Astrocyte (in vitro differentiated cells and primary cell): Measurements from ENCODE around the gene CNKSR2. TPM values are rescaled to one million over a fixed set of nuclear protein-coding genes. Genes with fewer than 3 reads are reported as not detected.

Experiments used
- DNase-seq: peaks from one replicate; pipeline ENCODE4 v3.0.0-alpha.2; 2010; ENCODE audit warnings: low read depth
- FAIRE-seq: peaks from 2 replicates; lab custom pipeline; 2011; peaks lifted over from hg19 to GRCh38; lab: Jason Lieb, UNC
- H2AFZ ChIP-seq: 2 replicates; pipeline ENCODE4 v1.6.0; 2012; ENCODE audit warnings: low read depth, low read length, inconsistent platforms
- H3K27ac ChIP-seq: 2 replicates; pipeline ENCODE4 v1.5.1; 2011; ENCODE audit warnings: low read depth, low read length, inconsistent platforms
- H3K27me3 ChIP-seq: 2 replicates; pipeline ENCODE4 v1.6.0; 2011; ENCODE audit warnings: low read length, inconsistent platforms; ENCODE audit not compliant: insufficient read depth
- H3K36me3 ChIP-seq: 2 replicates; pipeline ENCODE4 v1.5.1; 2011; ENCODE audit warnings: low read length, inconsistent platforms; ENCODE audit not compliant: insufficient read depth
- H3K4me1 ChIP-seq: 2 replicates; pipeline ENCODE4 v1.5.1; 2011; ENCODE audit warnings: low read length, inconsistent platforms; ENCODE audit not compliant: insufficient read depth
- H3K4me2 ChIP-seq: 2 replicates; pipeline ENCODE4 v1.6.0; 2012; ENCODE audit warnings: low read length, inconsistent platforms
- H3K4me3 ChIP-seq: 2 replicates; pipeline ENCODE4 v1.5.1; 2011; ENCODE audit warnings: low read depth, mild to moderate bottlenecking, low read length, inconsistent platforms; ENCODE audit not compliant: insufficient read depth
- H3K79me2 ChIP-seq: 2 replicates; pipeline ENCODE4 v1.6.0; 2012; ENCODE audit warnings: mild to moderate bottlenecking, low read length, inconsistent platforms; ENCODE audit not compliant: insufficient read depth
- H3K9ac ChIP-seq: 2 replicates; pipeline ENCODE4 v1.6.0; 2012; ENCODE audit warnings: mild to moderate bottlenecking, low read length, inconsistent platforms
- H3K9me3 ChIP-seq: 2 replicates; pipeline ENCODE4 v1.5.1; 2012; ENCODE audit warnings: low read depth, mild to moderate bottlenecking, low read length, inconsistent platforms; ENCODE audit not compliant: insufficient read depth
- H4K20me1 ChIP-seq: 2 replicates; pipeline ENCODE4 v1.6.0; 2012; ENCODE audit warnings: low read length, inconsistent platforms; ENCODE audit not compliant: insufficient read depth
- H3K27ac Mint-ChIP-seq: one replicate; pipeline ENCODE4 v1.8.0; 2021; ENCODE audit warnings: mild to moderate bottlenecking, mixed read lengths; ENCODE audit not compliant: unreplicated experiment
- H3K27me3 Mint-ChIP-seq: one replicate; pipeline ENCODE4 v1.8.0; 2021; ENCODE audit warnings: low read depth, mixed read lengths; ENCODE audit not compliant: unreplicated experiment
- H3K36me3 Mint-ChIP-seq: one replicate; pipeline ENCODE4 v1.8.0; 2021; ENCODE audit warnings: low read depth, mixed read lengths; ENCODE audit not compliant: unreplicated experiment
- H3K4me1 Mint-ChIP-seq: one replicate; pipeline ENCODE4 v1.8.0; 2021; ENCODE audit warnings: low read depth, mixed read lengths; ENCODE audit not compliant: unreplicated experiment
- H3K4me3 Mint-ChIP-seq: one replicate; pipeline ENCODE4 v1.8.0; 2021; ENCODE audit warnings: mild to moderate bottlenecking, moderate library complexity, mixed read lengths; ENCODE audit not compliant: unreplicated experiment
- H3K9me3 Mint-ChIP-seq: one replicate; pipeline ENCODE4 v1.8.0; 2021; ENCODE audit warnings: mild to moderate bottlenecking, mixed read lengths; ENCODE audit not compliant: unreplicated experiment
- EZH2 ChIP-seq: IDR thresholded peaks from 2 replicates; pipeline ENCODE4 v1.6.1; 2012; ENCODE audit warnings: mild to moderate bottlenecking, low read length, inconsistent platforms; ENCODE audit not compliant: insufficient read depth
- total RNA-seq: library from RNA; stranded (reverse); gene quantifications from 2 replicates; pipeline ENCODE4 v1.2.1, GENCODE V29; 2021
- TF ChIP-seq, protein P1 (sequence below): IDR thresholded peaks from 2 replicates; pipeline ENCODE4 v1.5.1; 2011; ENCODE audit warnings: low read depth, mild to moderate bottlenecking, inconsistent platforms, low read length, moderate library complexity; ENCODE audit not compliant: insufficient read depth

Gene CNKSR2
- total RNA-seq, 1 donor from 2014 or later = 4.1 TPM

- Mint-ChIP-seq H3K4me1 (no peaks in the 10 kb centered on the region), H3K9me3 (no peaks in the 10 kb centered on the region), H3K27ac (no peak overlapping the region), H3K36me3 (no peaks in the 10 kb centered on the region), H3K4me3 (no peak overlapping the region), H3K27me3 (no peaks in the 10 kb centered on the region)
- no peak for DNase-seq
- Histone ChIP-seq H3K79me2 (no peaks in the 10 kb centered on the region), H3K27me3 (no peaks in the 10 kb centered on the region), H4K20me1 (no peaks in the 10 kb centered on the region), H3K27ac (no peak overlapping the region), H2AFZ (no peak overlapping the region), H3K4me2 (no peak overlapping the region), H3K9me3 (no peaks in the 10 kb centered on the region), H3K4me1 (no peaks in the 10 kb centered on the region), H3K4me3 (no peak overlapping the region), H3K36me3 (no peaks in the 10 kb centered on the region), H3K9ac (no peak overlapping the region)
- TF ChIP-seq, protein P1, sequence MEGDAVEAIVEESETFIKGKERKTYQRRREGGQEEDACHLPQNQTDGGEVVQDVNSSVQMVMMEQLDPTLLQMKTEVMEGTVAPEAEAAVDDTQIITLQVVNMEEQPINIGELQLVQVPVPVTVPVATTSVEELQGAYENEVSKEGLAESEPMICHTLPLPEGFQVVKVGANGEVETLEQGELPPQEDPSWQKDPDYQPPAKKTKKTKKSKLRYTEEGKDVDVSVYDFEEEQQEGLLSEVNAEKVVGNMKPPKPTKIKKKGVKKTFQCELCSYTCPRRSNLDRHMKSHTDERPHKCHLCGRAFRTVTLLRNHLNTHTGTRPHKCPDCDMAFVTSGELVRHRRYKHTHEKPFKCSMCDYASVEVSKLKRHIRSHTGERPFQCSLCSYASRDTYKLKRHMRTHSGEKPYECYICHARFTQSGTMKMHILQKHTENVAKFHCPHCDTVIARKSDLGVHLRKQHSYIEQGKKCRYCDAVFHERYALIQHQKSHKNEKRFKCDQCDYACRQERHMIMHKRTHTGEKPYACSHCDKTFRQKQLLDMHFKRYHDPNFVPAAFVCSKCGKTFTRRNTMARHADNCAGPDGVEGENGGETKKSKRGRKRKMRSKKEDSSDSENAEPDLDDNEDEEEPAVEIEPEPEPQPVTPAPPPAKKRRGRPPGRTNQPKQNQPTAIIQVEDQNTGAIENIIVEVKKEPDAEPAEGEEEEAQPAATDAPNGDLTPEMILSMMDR = no peak
- TF ChIP-seq EZH2 = no peak
- peak; percentile 73 for FAIRE-seq
Measured at GRCh38 chrX:21503593-21503992, 129.4 kb downstream of the CNKSR2 start.

DNA sequence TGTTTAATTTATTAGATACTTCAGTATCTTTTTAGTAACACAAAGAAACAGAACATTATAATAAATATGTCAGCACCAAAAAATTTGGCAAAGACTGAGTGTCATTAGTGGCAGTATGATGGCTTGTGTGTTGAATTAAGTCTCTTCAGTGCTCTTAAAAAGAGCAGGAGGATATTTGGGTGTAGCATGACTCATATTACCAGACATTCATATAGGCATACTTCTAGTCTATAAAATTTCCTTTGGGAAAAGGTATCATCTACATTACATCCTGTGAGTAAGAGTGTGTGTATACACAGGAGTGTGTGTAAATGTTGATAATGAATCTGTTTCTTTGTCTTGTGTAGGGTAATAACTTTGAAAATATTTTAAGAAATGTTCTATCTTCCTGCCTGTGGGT, 135.7 kb downstream of the CNKSR2 start:
- peak overlapping the region; percentile 19 for H3K4me2 ChIP-seq
- H3K36me3 ChIP-seq = no peaks in the 10 kb centered on the region
- no peak overlapping the region for H3K9ac ChIP-seq
- H3K9me3 ChIP-seq = no peaks in the 10 kb centered on the region
- H3K4me3 ChIP-seq = no peak overlapping the region
- peak overlapping the region; percentile 37 for H3K27ac ChIP-seq
- H2AFZ ChIP-seq = no peak overlapping the region
- peak; percentile 99 for FAIRE-seq
- no peaks in the 10 kb centered on the region for H3K27me3 ChIP-seq
- H3K79me2 ChIP-seq = no peaks in the 10 kb centered on the region
- H3K4me1 ChIP-seq = no peaks in the 10 kb centered on the region
- no peaks in the 10 kb centered on the region for H3K4me1 Mint-ChIP-seq
- no peaks in the 10 kb centered on the region for H4K20me1 ChIP-seq
- TF ChIP-seq, protein P1 = no peak
- TF ChIP-seq EZH2 = no peak
- H3K27me3 Mint-ChIP-seq = no peaks in the 10 kb centered on the region
- H3K36me3 Mint-ChIP-seq = no peaks in the 10 kb centered on the region
- peak; percentile 37 for DNase-seq
- H3K4me3 Mint-ChIP-seq = no peak overlapping the region
- no peaks in the 10 kb centered on the region for H3K9me3 Mint-ChIP-seq
- H3K27ac Mint-ChIP-seq = no peak overlapping the region

GRCh38 chrX:21524008-21524407, 149.8 kb downstream of the CNKSR2 start:
- Mint-ChIP-seq H3K4me1 (no peaks in the 10 kb centered on the region), H3K4me3 (no peak overlapping the region), H3K36me3 (no peaks in the 10 kb centered on the region), H3K9me3 (no peaks in the 10 kb centered on the region), H3K27me3 (no peaks in the 10 kb centered on the region), H3K27ac (no peak overlapping the region)
- no peak overlapping the region for H2AFZ ChIP-seq
- no peaks in the 10 kb centered on the region for H4K20me1 ChIP-seq
- H3K27me3 ChIP-seq = no peaks in the 10 kb centered on the region
- no peak overlapping the region for H3K27ac ChIP-seq
- DNase-seq (no peak), FAIRE-seq (peak; percentile 96)
- no peaks in the 10 kb centered on the region for H3K36me3 ChIP-seq
- TF ChIP-seq EZH2 = no peak
- TF ChIP-seq, protein P1 = no peak
- no peak overlapping the region for H3K4me3 ChIP-seq
- H3K4me1 ChIP-seq = no peaks in the 10 kb centered on the region
- H3K4me2 ChIP-seq = no peak overlapping the region
- H3K79me2 ChIP-seq = no peaks in the 10 kb centered on the region
- no peaks in the 10 kb centered on the region for H3K9me3 ChIP-seq
- H3K9ac ChIP-seq = no peak overlapping the region
